DND-41 (cell line): Measurements from ENCODE around the gene ZNF30.
"Not testable (repeated sequence)": the region's sequence is repeated elsewhere in the genome, so short reads cannot be mapped to it uniquely, and the experiment has no call there.

Experiments used
- CTCF ChIP-seq: IDR thresholded peaks from 2 replicates; pipeline ENCODE4 v1.5.1; 2012; ENCODE audit warnings: borderline replicate concordance, low read length, moderate library complexity, mild to moderate bottlenecking; ENCODE audit not compliant: poor library complexity, severe bottlenecking; ENCODE audit errors: extremely low read depth
- EZH2 ChIP-seq: IDR thresholded peaks from 3 replicates; pipeline ENCODE4 v1.6.1; 2012; ENCODE audit warnings: borderline replicate concordance, low read depth, mild to moderate bottlenecking, moderate library complexity, low read length, inconsistent platforms; ENCODE audit not compliant: severe bottlenecking

GRCh38 chr19:34970185-34970780 lies 43.6 kb downstream of the ZNF30 start:
- not testable (repeated sequence) for TF ChIP-seq CTCF, EZH2
